ENCODE measurements around the gene PSMD1.

The PSMD1 gene

GRCh38 chr2:231221761-231222160 lies 165.1 kb downstream of the PSMD1 start:
- FAIRE-seq = no peak
- no peak for DNase-seq (ENCODE audit: extremely low spot score, insufficient read length, low read depth)

Measured in GM18507 (cell line).